Mucosa of descending colon (tissue), 3 donors: ENCODE results near the gene CAB39. TPM values are rescaled to one million over a fixed set of nuclear protein-coding genes. Genes with fewer than 3 reads are reported as not detected.

Experiments used
- ATAC-seq: fragments of 200-7000 bp; cut with Tn5 transposase; one replicate; pipeline ENCODE4 v1.9.1; 2020; ENCODE audit warnings: mild to moderate bottlenecking, moderate library complexity
- DNase-seq, 3 donors: peaks; one replicate each; pipeline ENCODE4 v3.0.0-alpha.2; 2020
- H3K36me3 ChIP-seq: fragments of 200-600 bp; one replicate; pipeline ENCODE4 v1.8.0; 2021; ENCODE audit warnings: low read depth, mild to moderate bottlenecking
- H3K4me1 ChIP-seq: fragments of 200-600 bp; one replicate; pipeline ENCODE4 v1.8.0; 2021; ENCODE audit warnings: low read depth, mild to moderate bottlenecking
- H3K4me3 ChIP-seq: fragments of 200-600 bp; one replicate; pipeline ENCODE4 v1.8.0; 2021; ENCODE audit warnings: mild to moderate bottlenecking
- H3K9me3 ChIP-seq: fragments of 200-600 bp; one replicate; pipeline ENCODE4 v1.8.0; 2021; ENCODE audit warnings: mild to moderate bottlenecking
- intact Hi-C, 2 donors: fragments of 100-400 bp; cut with DNase I in 1 of 2; cut with micrococcal nuclease in 1 of 2; formaldehyde crosslinking; loops; one replicate each; pipeline versions ENCODE4 v1.11.0 to v1.11.1; 2022; cut with DNase I, micrococcal nuclease
- total RNA-seq, 3 donors: library from RNA; stranded (reverse); fragmentation: NEBNext Ultra II Directional in 2 of 3; extraction: Animal tissue kit (Norgen Biotek cat#: 25700) in 2 of 3; gene quantifications; one replicate each; pipeline versions ENCODE4 v1.2.1 to v1.2.4, GENCODE V29; 2021 to 2023
- TF ChIP-seq, protein P1 (sequence below): fragments of 200-600 bp; IDR thresholded peaks from one replicate; pipeline ENCODE4 v1.8.0; 2022; ENCODE audit warnings: antibody characterized with exemption, mild to moderate bottlenecking
- donor health status: DM: no; HTN: no; CAD: no; lungs with moderate emphysema.
- donor health status: DM: no; HTN: no; CAD: no.
- donor health status: DM: no; HTN: yes; CAD: no.

Gene CAB39
- total RNA-seq, 3 donors from 2014 or later: 112 to 155 (median 115) TPM

DNA sequence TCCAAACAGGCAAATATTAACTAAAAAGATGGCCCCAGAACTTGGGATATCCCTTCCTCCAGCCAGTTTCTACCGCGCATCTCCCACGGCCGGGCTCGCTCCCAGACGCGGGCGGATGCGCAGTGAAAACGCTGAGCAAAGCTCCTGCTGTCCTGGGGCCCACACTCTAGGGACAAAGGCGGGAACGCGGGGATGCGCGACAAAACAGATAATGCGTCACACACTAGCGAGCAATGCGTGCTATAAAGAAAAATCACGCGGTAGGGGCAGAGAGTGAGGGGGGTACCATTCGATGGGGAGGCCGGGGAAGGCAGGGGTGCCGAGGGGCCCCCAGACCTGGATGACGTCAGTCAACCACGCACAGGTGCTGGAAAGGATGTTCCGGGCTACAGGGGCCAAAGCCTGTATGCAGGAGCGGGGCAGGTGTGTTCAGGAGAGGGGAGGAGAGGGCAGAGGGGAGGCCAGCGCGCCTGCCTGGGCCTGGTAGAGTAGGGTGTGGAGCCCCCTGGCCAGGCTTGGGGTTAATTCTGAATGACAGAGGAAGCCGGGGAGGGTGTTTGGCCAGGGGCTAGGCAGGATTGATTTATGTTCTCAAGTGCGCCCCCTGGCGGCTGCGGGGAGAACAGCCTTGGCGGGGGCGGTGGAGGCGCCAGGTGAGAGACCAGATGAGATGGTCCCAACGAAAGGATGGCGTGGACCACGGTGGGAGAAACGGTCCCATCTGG lies 137.2 kb downstream of the CAB39 start:
- Histone ChIP-seq H3K9me3 (no peaks in the 10 kb centered on the region), H3K4me1 (no peaks in the 10 kb centered on the region), H3K36me3 (no peaks in the 10 kb centered on the region), H3K4me3 (no peak overlapping the region)
- TF ChIP-seq, protein P1, sequence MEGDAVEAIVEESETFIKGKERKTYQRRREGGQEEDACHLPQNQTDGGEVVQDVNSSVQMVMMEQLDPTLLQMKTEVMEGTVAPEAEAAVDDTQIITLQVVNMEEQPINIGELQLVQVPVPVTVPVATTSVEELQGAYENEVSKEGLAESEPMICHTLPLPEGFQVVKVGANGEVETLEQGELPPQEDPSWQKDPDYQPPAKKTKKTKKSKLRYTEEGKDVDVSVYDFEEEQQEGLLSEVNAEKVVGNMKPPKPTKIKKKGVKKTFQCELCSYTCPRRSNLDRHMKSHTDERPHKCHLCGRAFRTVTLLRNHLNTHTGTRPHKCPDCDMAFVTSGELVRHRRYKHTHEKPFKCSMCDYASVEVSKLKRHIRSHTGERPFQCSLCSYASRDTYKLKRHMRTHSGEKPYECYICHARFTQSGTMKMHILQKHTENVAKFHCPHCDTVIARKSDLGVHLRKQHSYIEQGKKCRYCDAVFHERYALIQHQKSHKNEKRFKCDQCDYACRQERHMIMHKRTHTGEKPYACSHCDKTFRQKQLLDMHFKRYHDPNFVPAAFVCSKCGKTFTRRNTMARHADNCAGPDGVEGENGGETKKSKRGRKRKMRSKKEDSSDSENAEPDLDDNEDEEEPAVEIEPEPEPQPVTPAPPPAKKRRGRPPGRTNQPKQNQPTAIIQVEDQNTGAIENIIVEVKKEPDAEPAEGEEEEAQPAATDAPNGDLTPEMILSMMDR: peak; percentile 56
- peak; percentile 38 for ATAC-seq
- intact Hi-C loops: loop anchor here (10.0 kb wide), 2 partner anchors 55 to 65 kb away; no protein-coding TSS in a partner anchor
- peak in 2 of 3 donors; percentile 69 to 72 for DNase-seq

DNA sequence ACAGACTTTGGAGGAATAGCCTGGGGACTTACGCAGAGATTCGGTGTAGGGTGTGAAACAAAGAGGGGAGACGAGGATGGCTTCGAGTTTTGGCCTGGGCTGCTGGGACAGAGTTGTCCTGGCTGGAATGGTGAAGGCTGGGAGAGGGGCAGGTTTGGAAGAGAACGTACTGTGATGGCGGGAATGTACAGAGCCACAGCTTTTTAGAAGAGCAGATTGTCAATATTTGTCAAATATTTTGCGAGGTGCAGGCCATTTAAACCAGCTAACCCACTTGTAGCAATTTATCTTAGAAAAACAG lies 137.7 kb downstream of the CAB39 start:
- ATAC-seq (no peak), DNase-seq (no peak)
- TF ChIP-seq, protein P1: no peak
- Histone ChIP-seq H3K4me1 (no peaks in the 10 kb centered on the region), H3K9me3 (no peaks in the 10 kb centered on the region), H3K36me3 (no peaks in the 10 kb centered on the region), H3K4me3 (no peak overlapping the region)
- intact Hi-C loops: loop anchor here (10.0 kb wide), 2 partner anchors 54 to 64 kb away; no protein-coding TSS in a partner anchor

DNA sequence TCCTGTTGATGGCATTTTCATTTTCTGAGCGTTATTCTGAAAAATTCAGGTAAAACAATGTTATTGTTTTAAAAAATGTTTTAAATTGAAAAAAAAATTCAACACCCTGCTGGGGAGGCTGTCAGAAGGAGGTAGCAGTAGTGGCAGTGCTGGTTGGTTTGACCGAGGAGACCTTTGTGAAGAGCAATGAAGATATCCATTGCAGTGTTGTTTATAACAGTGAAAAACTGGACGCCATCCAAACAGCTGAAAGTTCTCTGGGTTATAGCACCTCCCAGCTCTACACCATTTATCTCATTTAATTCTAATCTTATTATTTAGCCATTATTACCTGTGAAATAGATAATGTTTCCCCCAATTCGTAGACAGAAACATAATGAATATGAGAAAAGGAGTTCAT lies 139.5 kb downstream of the CAB39 start:
- Histone ChIP-seq H3K9me3 (no peaks in the 10 kb centered on the region), H3K4me1 (no peaks in the 10 kb centered on the region), H3K4me3 (no peak overlapping the region), H3K36me3 (no peaks in the 10 kb centered on the region)
- no peak for DNase-seq
- TF ChIP-seq, protein P1: no peak
- ATAC-seq: no peak
- intact Hi-C loops: loop anchor here (10.0 kb wide), 2 partner anchors 53 to 63 kb away; no protein-coding TSS in a partner anchor

DNA sequence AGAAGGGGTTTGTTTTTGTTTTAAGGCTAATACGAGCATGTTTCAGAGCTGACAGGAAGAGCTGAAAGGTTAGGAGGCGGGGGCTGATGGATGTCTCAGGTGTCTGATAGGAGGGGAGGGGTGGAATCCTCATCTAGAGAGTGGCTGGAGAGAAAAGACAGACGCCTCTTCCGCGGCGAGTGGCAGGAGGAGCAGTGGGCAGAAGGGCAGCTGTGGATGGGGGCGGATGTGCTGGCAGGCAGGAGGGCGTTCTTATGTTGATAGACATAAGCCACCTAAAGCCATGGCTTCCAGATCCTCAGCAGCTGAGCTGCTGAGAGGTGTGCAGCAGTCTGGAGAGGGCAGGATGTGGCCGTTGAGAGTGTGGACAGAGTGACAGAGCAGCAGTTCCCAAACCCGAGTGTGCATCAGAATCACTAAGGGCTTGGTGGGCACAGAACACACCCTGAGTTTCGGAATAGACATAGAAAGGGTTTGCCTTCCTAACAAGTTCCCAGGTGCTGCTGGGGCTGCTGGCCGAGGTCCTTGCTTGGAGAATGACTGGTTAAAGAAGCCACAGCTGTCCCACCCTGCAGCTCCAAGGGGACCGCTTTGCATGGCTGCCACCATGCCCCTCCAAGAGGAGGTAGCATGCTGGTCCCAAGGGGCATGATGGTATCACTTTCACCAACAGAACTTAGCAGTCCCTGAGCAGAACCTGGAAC lies 149.1 kb downstream of the CAB39 start:
- Histone ChIP-seq H3K4me3 (no peak overlapping the region), H3K4me1 (peaks cover 12% of the 10 kb centered on the region), H3K9me3 (no peaks in the 10 kb centered on the region), H3K36me3 (no peaks in the 10 kb centered on the region)
- TF ChIP-seq, protein P1: no peak
- ATAC-seq: no peak
- intact Hi-C loops: no loop called here
- DNase-seq: no peak

DNA sequence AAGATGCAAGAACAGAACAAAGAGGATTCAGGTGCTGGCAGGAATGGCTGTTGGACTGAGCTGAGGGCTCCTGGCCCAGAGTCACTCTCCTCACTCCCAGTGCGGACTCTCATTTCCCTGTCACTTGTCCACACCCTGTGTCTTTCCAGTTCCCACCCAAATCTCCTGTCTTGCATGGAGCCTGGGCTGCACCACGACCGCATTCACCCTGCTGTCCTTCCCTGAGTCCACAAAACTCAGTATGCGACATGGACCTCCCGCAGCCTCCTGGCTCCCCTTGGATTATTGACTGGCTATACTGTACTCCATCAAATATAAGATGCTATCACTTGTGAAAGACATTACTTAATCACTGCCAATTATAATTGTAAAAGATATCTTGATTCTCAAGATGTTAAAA lies 149.7 kb downstream of the CAB39 start:
- intact Hi-C loops: no loop called here
- H3K36me3 ChIP-seq: no peaks in the 10 kb centered on the region
- TF ChIP-seq, protein P1: no peak
- no peak for ATAC-seq
- no peak for DNase-seq
- H3K4me3 ChIP-seq: no peak overlapping the region
- H3K4me1 ChIP-seq: peaks cover 18% of the 10 kb centered on the region
- no peaks in the 10 kb centered on the region for H3K9me3 ChIP-seq
